ENCODE results near the gene IL13RA1. TPM values are rescaled to one million over a fixed set of nuclear protein-coding genes. Genes with fewer than 3 reads are reported as not detected.
"Not testable (repeated sequence)": the region's sequence is repeated elsewhere in the genome, so short reads cannot be mapped to it uniquely, and the experiment has no call there.

Gene IL13RA1
- total RNA-seq, 1 donor from 2014 or later, result 3.2 TPM

- Histone ChIP-seq H3F3A (ENCODE audit: low read depth) (no peaks in the 10 kb centered on the region), H3K9ac (no peak overlapping the region), H3K79me2 (ENCODE audit: low read depth) (no peaks in the 10 kb centered on the region), H4K20me1 (ENCODE audit: low read depth) (no peaks in the 10 kb centered on the region), H3K9me3 (ENCODE audit: low read depth) (peaks cover 4% of the 10 kb centered on the region), H3K36me3 (no peaks in the 10 kb centered on the region), H3K4me2 (no peak overlapping the region), H3K4me1 (no peaks in the 10 kb centered on the region), H2AFZ (replicated peaks) (no peak overlapping the region), H3K4me3 (no peak overlapping the region), H3K27ac (no peak overlapping the region), H3K27me3 (no peaks in the 10 kb centered on the region)
- no peak for DNase-seq (ENCODE audit: low spot score)
- Mint-ChIP-seq H3K4me3 (no peak overlapping the region), H3K9me3 (no peaks in the 10 kb centered on the region), H3K36me3 (no peaks in the 10 kb centered on the region), H3K27me3 (ENCODE audit: insufficient read depth, low read depth) (peaks cover 2% of the 10 kb centered on the region), H3K4me1 (peaks cover 2% of the 10 kb centered on the region), H3K27ac (no peak overlapping the region)
- TF ChIP-seq EZH2 (IDR thresholded peaks at IDR 0.05) (no peak), EZH2phosphoT487 (IDR thresholded peaks at IDR 0.05) (no peak), CTCF (IDR thresholded peaks at IDR 0.05) (no peak)
These were observed 75.5 kb downstream of the IL13RA1 start for GRCh38 chrX:118802857-118803256.

DNA sequence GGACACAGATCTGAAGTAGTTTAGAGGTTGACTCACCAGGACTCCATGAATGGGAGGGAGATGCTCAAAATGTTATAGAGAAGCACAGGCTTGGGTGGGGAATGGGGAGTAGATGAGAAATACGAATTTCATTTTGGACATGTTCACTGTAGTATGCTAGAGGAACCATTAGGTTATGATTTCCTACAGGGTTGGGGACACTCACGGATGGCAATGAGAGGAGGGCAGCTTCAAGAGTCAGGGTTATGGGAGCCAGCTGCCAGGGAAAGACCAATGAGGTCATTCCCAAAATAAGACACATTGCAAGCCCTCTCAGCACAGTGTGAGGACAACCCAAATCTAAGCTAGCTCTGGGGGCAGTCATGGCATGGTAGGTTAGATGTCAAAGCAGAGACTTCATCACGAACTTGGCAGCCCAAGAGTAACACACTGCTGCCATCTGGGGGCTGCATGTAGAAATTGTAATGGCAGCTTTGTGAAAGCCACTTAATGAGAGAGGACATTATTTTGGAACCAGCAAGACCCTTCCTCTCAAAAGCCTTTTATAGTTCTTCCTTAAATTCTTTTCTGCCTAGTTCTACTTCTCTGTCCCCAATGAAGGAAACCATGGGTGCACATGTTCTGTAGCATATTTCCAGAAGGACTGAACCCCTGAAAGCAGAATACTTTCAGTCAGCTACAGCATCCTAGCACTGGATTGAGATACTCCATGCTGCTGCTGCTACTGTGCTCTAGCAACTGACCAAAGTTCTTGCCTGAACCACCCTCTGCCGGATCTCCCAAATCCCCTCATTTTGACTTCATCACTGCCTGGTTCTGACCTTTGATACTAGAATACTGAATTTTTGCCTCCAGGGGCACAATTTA, 80.0 kb downstream of the IL13RA1 start:
- Histone ChIP-seq H4K20me1 (ENCODE audit: low read depth) (no peaks in the 10 kb centered on the region), H3K4me2 (no peak overlapping the region), H3F3A (ENCODE audit: low read depth) (no peaks in the 10 kb centered on the region), H3K9ac (no peak overlapping the region), H3K36me3 (no peaks in the 10 kb centered on the region), H3K27ac (no peak overlapping the region), H2AFZ (replicated peaks) (no peak overlapping the region), H3K4me1 (no peaks in the 10 kb centered on the region), H3K27me3 (no peaks in the 10 kb centered on the region), H3K79me2 (ENCODE audit: low read depth) (no peaks in the 10 kb centered on the region), H3K9me3 (ENCODE audit: low read depth) (peaks cover 4% of the 10 kb centered on the region), H3K4me3 (no peak overlapping the region)
- Mint-ChIP-seq H3K27ac (no peak overlapping the region), H3K4me1 (no peaks in the 10 kb centered on the region), H3K4me3 (no peak overlapping the region), H3K27me3 (ENCODE audit: insufficient read depth, low read depth) (no peaks in the 10 kb centered on the region), H3K9me3 (no peaks in the 10 kb centered on the region), H3K36me3 (no peaks in the 10 kb centered on the region)
- peak; percentile 56 for DNase-seq (ENCODE audit: low spot score)
- peak; percentile 62 for TF ChIP-seq CTCF (IDR thresholded peaks at IDR 0.05)
- TF ChIP-seq EZH2phosphoT487 (IDR thresholded peaks at IDR 0.05), result no peak
- TF ChIP-seq EZH2 (IDR thresholded peaks at IDR 0.05), result no peak

DNA sequence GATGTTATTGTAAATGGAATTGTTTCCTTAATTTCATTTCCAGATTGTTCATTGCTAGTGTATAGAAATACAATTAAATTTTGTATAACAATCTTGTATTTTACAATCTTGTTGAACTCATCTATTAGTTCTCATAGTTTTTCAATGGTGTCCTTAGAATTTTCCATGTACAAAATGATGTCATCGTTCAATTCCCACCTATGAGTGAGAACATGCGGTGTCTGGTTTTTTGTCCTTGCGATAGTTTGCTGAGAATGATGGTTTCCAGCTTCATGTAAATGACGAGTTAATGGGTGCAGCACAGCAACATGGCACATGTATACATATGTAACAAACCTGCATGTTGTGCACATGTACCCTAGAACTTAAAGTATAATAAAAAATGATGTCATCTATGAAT, 89.9 kb downstream of the IL13RA1 start:
- H3K4me3 Mint-ChIP-seq; H3K79me2 ChIP-seq (ENCODE audit: low read depth); H3K36me3 Mint-ChIP-seq; H3K9ac ChIP-seq; H3K4me1 ChIP-seq; H3K4me2 ChIP-seq; H3K36me3 ChIP-seq; H3K4me3 ChIP-seq; H3K9me3 Mint-ChIP-seq; H2AFZ ChIP-seq (replicated peaks); H3K27ac Mint-ChIP-seq; H3K27me3 Mint-ChIP-seq (ENCODE audit: insufficient read depth, low read depth); H3K9me3 ChIP-seq (ENCODE audit: low read depth); H4K20me1 ChIP-seq (ENCODE audit: low read depth); H3K27ac ChIP-seq; H3F3A ChIP-seq (ENCODE audit: low read depth); H3K4me1 Mint-ChIP-seq; DNase-seq (ENCODE audit: low spot score): not testable (repeated sequence)
- H3K27me3 ChIP-seq, result peaks cover 17% of the 10 kb centered on the region
